ENCODE results near the gene PTCD2. TPM values are rescaled to one million over a fixed set of nuclear protein-coding genes. Genes with fewer than 3 reads are reported as not detected.

The PTCD2 gene
- total RNA-seq, 1 donor from 2014 or later, result 2.6 TPM

DNA sequence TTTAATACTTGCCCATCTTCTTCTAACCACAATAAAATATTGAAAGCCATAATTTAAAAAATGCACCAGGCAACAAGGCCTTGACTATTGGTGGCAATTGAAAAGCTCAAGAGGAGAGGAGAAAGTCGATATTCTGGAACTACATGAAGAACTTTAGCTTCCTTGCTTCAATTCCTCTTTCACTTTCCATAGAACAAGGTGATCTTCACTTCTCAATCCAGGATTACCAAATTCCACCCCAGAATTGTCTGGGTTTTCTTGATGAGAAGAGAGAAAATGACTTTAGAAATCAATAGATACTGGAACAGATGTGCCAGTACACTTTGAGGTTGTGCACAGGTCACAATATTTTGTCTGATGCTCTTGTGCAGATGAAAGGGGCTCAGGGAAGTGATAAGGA, 52.2 kb downstream of the PTCD2 start:
- Histone ChIP-seq H3K27me3 (ENCODE audit: control insufficient read depth in 3 of 3, insufficient read depth in 3 of 3, low read length in 3 of 3) (no peaks in the 10 kb centered on the region), H3K27ac (ENCODE audit: low read depth, low read length) (no peak overlapping the region), H3K36me3 (ENCODE audit: control insufficient read depth in 3 of 3, insufficient read depth in 3 of 3, low read length in 3 of 3) (no peaks in the 10 kb centered on the region), H3K9me3 (ENCODE audit: control insufficient read depth in 3 of 3, low read length in 3 of 3) (no peaks in the 10 kb centered on the region), H3K4me3 (ENCODE audit: low read length in 3 of 3) (no peak overlapping the region), H3K4me1 (ENCODE audit: control insufficient read depth in 3 of 3, insufficient read depth in 3 of 3, low read length in 3 of 3) (peaks cover 0 to 12% (median 5%) of the 10 kb centered on the region in 3 donors), H3K9ac (ENCODE audit: low read depth in 1 of 3, low read length in 3 of 3) (no peak overlapping the region)

DNA sequence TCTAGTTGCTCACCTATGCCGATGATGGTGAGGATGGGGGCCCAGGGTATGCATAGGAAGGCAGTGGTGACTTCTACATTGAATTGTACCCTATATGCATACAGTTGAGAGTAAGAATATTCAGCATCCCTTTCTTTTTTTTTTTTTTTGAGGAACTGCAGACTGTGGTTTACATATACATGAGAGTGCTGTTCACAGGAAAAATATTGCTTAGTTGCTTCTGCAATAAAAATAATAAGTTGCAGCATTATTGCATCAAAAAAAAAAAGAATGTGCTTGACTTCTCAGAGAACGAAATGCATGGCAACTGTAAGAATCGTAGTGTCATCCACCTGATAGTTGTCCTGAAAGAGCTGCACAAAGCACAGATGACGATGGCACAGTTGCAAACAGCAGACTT, 52.8 kb downstream of the PTCD2 start:
- Histone ChIP-seq H3K27ac (ENCODE audit: low read depth, low read length) (no peak overlapping the region), H3K36me3 (ENCODE audit: control insufficient read depth in 3 of 3, insufficient read depth in 3 of 3, low read length in 3 of 3) (no peaks in the 10 kb centered on the region), H3K9me3 (ENCODE audit: control insufficient read depth in 3 of 3, low read length in 3 of 3) (no peaks in the 10 kb centered on the region), H3K4me1 (ENCODE audit: control insufficient read depth in 3 of 3, insufficient read depth in 3 of 3, low read length in 3 of 3) (peaks cover 5 to 18% (median 8%) of the 10 kb centered on the region in 3 donors), H3K9ac (ENCODE audit: low read depth in 1 of 3, low read length in 3 of 3) (no peak overlapping the region), H3K27me3 (ENCODE audit: control insufficient read depth in 3 of 3, insufficient read depth in 3 of 3, low read length in 3 of 3) (no peaks in the 10 kb centered on the region), H3K4me3 (ENCODE audit: low read length in 3 of 3) (no peak overlapping the region)

DNA sequence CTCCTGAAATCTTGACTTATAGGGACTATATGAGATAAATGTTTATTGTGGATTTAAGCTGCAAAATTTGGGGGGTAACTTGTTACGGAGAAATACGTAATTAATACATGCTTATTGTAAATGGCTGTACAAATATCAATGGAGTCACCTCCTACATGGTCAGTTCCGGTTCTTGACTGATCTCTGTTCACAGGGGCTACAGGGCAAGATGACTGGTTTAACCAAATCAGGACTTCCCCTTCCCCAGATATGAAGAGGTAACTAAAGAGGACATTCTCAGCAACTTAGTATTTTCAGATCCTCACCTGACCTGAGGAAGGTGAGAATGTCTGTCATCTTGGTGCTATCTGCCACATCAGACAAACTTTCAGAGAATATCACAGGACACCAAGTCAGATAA, 54.7 kb downstream of the PTCD2 start:
- Histone ChIP-seq H3K9ac (ENCODE audit: low read depth in 1 of 3, low read length in 3 of 3) (no peak overlapping the region), H3K4me3 (ENCODE audit: low read length in 3 of 3) (no peak overlapping the region), H3K36me3 (ENCODE audit: control insufficient read depth in 3 of 3, insufficient read depth in 3 of 3, low read length in 3 of 3) (no peaks in the 10 kb centered on the region), H3K27me3 (ENCODE audit: control insufficient read depth in 3 of 3, insufficient read depth in 3 of 3, low read length in 3 of 3) (no peaks in the 10 kb centered on the region), H3K4me1 (ENCODE audit: control insufficient read depth in 3 of 3, insufficient read depth in 3 of 3, low read length in 3 of 3) (peaks cover 19 to 31% (median 22%) of the 10 kb centered on the region in 3 donors), H3K27ac (ENCODE audit: low read depth, low read length) (no peak overlapping the region), H3K9me3 (ENCODE audit: control insufficient read depth in 3 of 3, low read length in 3 of 3) (no peaks in the 10 kb centered on the region)

DNA sequence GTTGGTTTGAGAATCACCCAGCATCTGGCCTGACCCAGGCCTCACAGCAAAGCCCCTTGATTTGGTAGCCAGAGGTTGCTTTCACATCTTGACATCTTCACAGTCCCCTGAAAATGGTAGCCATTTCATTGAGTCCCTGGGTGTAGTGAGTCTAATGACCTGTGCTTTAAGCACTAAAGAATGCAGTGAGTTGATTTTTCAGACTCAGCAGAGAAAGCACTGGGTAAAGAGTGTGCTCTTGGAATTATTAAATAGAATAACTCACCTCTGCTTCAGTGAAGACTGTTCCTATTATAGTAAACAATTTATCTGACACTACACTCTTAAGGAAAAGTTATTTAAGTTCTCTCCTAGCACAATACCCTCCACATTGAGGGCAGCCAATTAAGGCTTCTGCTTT, 56.2 kb downstream of the PTCD2 start:
- H3K36me3 ChIP-seq (ENCODE audit: control insufficient read depth in 3 of 3, insufficient read depth in 3 of 3, low read length in 3 of 3), result no peaks in the 10 kb centered on the region
- H3K27ac ChIP-seq (ENCODE audit: low read depth, low read length), result no peak overlapping the region
- H3K4me3 ChIP-seq (ENCODE audit: low read length in 3 of 3), result no peak overlapping the region
- H3K27me3 ChIP-seq (ENCODE audit: control insufficient read depth in 3 of 3, insufficient read depth in 3 of 3, low read length in 3 of 3), result no peaks in the 10 kb centered on the region
- no peaks in the 10 kb centered on the region for H3K9me3 ChIP-seq (ENCODE audit: control insufficient read depth in 3 of 3, low read length in 3 of 3)
- peaks cover 19 to 29% (median 24%) of the 10 kb centered on the region in 3 donors for H3K4me1 ChIP-seq (ENCODE audit: control insufficient read depth in 3 of 3, insufficient read depth in 3 of 3, low read length in 3 of 3)
- H3K9ac ChIP-seq (ENCODE audit: low read depth in 1 of 3, low read length in 3 of 3), result no peak overlapping the region

DNA sequence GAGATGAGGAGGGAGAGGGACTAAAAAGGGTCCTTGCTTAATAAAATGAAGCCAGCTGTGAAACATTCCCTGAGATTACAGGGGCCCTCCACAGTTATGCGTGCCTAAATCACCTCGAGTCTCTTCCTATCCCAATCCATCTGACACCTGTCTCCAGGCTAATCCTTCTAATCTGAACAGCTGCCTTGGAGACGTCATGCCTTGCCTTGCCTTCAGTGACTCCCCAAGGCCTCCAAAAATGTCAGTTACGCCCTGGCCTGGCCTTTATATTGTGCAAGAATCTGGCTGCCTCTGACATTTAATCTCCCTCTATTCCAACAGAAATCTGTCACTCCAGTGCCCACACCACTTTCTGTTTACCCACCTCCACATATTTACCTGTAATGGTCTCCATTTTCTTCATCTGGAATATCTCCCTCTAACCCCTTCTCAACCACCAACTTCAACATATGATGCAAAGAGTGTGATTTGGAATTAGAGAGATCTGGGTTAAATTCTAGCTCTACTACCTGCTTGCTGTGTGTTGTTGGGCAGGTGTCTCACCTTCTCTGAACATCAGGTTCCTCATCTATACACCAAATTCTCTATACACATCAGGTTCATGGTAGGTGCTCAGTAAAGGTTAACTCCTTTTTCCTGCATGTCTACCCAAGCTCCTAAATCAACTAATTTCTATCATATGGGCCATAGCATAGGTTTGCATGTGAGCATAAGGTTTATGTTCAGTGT, 57.9 kb downstream of the PTCD2 start:
- Histone ChIP-seq H3K4me3 (ENCODE audit: low read length in 3 of 3) (no peak overlapping the region), H3K9ac (ENCODE audit: low read depth in 1 of 3, low read length in 3 of 3) (peak overlapping the region in 1 of 3 donors; percentile 3), H3K4me1 (ENCODE audit: control insufficient read depth in 3 of 3, insufficient read depth in 3 of 3, low read length in 3 of 3) (peaks cover 19 to 29% (median 24%) of the 10 kb centered on the region in 3 donors), H3K27me3 (ENCODE audit: control insufficient read depth in 3 of 3, insufficient read depth in 3 of 3, low read length in 3 of 3) (no peaks in the 10 kb centered on the region), H3K27ac (ENCODE audit: low read depth, low read length) (peak overlapping the region; percentile 85), H3K36me3 (ENCODE audit: control insufficient read depth in 3 of 3, insufficient read depth in 3 of 3, low read length in 3 of 3) (no peaks in the 10 kb centered on the region), H3K9me3 (ENCODE audit: control insufficient read depth in 3 of 3, low read length in 3 of 3) (no peaks in the 10 kb centered on the region)

DNA sequence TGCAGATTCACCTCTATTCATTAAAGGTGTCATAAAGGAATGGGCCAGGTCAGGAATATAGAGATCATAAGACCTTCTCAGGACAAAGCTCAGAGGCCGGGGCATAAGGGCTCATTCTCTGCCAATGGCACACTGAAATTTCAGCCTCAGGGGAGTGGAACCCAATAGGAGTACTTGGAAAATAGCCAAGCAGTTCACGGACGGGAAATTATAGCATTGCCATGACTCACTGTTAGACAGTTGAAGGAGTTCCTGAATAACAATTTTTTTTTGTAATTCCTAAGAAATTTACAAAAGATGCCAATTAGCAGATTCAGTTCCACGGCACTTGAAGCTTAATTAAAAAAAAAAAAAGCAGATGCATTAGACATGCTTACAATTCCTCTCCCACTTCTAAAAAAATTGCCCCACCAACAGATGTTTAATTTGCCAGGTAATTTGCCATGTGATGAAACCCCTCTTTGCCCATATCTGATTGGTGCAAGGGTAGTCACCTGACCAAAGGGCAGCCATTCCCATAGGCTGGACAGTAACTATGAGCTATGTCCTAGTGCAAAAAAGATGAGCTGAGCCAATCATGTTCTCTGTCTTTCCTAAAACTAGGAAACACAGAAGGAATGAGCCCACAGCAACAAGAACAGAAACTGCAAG, 58.6 kb downstream of the PTCD2 start:
- Histone ChIP-seq H3K36me3 (ENCODE audit: control insufficient read depth in 3 of 3, insufficient read depth in 3 of 3, low read length in 3 of 3) (no peaks in the 10 kb centered on the region), H3K4me1 (ENCODE audit: control insufficient read depth in 3 of 3, insufficient read depth in 3 of 3, low read length in 3 of 3) (peaks cover 24 to 33% (median 26%) of the 10 kb centered on the region in 3 donors), H3K9me3 (ENCODE audit: control insufficient read depth in 3 of 3, low read length in 3 of 3) (no peaks in the 10 kb centered on the region), H3K4me3 (ENCODE audit: low read length in 3 of 3) (no peak overlapping the region), H3K9ac (ENCODE audit: low read depth in 1 of 3, low read length in 3 of 3) (peak overlapping the region in 1 of 3 donors; percentile 3), H3K27ac (ENCODE audit: low read depth, low read length) (peak overlapping the region; percentile 85), H3K27me3 (ENCODE audit: control insufficient read depth in 3 of 3, insufficient read depth in 3 of 3, low read length in 3 of 3) (no peaks in the 10 kb centered on the region)

DNA sequence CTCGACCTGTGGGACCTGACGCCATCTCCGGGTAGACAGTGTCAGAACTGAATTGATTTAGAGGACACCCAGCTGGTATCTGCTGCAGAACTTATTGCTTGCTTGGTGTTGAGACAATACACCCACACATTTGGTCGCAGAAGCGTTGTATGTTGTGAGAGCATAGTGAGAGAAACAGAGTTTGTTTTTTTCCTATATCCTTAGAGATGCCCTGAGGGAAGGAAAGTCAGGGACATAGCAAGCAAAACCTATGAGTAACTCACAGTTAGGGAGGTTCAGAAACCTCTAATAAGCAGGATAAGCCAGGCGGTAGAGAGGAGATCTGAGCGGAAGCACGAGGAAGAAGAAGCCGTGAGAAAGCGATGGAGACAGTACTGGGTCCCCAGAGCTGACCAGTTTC, 59.8 kb downstream of the PTCD2 start:
- H3K9me3 ChIP-seq (ENCODE audit: control insufficient read depth in 3 of 3, low read length in 3 of 3), result no peaks in the 10 kb centered on the region
- no peaks in the 10 kb centered on the region for H3K27me3 ChIP-seq (ENCODE audit: control insufficient read depth in 3 of 3, insufficient read depth in 3 of 3, low read length in 3 of 3)
- H3K27ac ChIP-seq (ENCODE audit: low read depth, low read length), result peak overlapping the region; percentile 85
- no peak overlapping the region for H3K4me3 ChIP-seq (ENCODE audit: low read length in 3 of 3)
- no peak overlapping the region for H3K9ac ChIP-seq (ENCODE audit: low read depth in 1 of 3, low read length in 3 of 3)
- H3K36me3 ChIP-seq (ENCODE audit: control insufficient read depth in 3 of 3, insufficient read depth in 3 of 3, low read length in 3 of 3), result no peaks in the 10 kb centered on the region
- H3K4me1 ChIP-seq (ENCODE audit: control insufficient read depth in 3 of 3, insufficient read depth in 3 of 3, low read length in 3 of 3), result peaks cover 26 to 33% (median 27%) of the 10 kb centered on the region in 3 donors

DNA sequence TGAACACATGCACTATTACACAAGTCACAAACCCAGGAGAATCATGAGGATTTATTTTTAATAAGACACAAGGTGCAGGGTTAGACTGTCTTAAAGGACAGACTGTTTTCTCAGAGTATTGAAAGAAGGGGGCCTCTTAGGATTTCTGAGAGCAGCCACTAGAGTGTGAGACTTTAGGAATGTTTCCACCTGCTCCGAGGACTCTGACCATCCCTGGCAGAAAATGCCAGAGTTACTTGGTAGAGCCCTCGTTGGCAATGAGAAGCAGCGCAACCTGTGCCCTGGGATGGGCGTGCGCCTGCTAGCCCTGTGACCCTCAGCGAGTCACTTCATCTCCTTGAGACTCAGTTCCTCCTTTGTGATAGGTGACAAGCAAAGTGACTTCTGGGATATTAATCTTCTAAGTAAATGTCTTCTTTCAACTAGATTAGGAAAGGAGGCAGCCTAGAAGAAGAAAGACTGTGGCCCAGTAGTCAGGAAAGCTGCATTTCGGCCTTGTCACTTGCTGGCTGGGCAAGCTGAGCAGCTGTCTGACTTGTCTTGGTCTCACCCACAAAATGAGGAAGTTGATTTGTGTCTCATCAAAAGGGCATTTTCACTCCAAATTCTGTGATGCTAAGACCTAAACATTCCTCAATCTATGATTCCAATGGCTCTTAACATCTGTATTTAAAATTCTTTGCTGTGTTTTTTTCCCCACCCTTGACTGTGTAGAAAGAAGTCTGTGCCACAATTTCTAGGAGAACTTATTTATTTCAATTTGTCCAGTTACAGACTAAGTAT, 60.5 kb downstream of the PTCD2 start:
- Histone ChIP-seq H3K27me3 (ENCODE audit: control insufficient read depth in 3 of 3, insufficient read depth in 3 of 3, low read length in 3 of 3) (no peaks in the 10 kb centered on the region), H3K36me3 (ENCODE audit: control insufficient read depth in 3 of 3, insufficient read depth in 3 of 3, low read length in 3 of 3) (no peaks in the 10 kb centered on the region), H3K9ac (ENCODE audit: low read depth in 1 of 3, low read length in 3 of 3) (no peak overlapping the region), H3K27ac (ENCODE audit: low read depth, low read length) (peak overlapping the region; percentile 85), H3K9me3 (ENCODE audit: control insufficient read depth in 3 of 3, low read length in 3 of 3) (no peaks in the 10 kb centered on the region), H3K4me3 (ENCODE audit: low read length in 3 of 3) (no peak overlapping the region), H3K4me1 (ENCODE audit: control insufficient read depth in 3 of 3, insufficient read depth in 3 of 3, low read length in 3 of 3) (peaks cover 26 to 33% (median 27%) of the 10 kb centered on the region in 3 donors)

DNA sequence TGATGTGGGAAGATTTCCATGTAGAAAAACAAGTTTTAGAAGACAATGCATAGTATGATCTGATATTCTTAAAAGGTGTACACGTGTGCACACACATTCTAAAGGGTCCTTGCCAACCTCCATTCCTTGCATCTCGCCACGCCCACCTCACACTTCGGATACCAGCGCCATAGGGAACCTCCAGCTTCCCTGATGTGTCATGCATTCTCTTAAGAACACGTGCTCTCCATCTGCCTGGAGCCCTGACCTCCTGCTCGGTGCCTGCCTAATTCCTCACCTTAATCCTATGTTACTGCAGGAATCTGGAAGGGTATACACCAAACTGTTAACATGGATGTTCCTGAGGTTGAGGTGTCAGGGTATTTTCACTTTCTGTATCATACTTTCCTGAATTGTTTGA, 63.1 kb downstream of the PTCD2 start:
- H3K27me3 ChIP-seq (ENCODE audit: control insufficient read depth in 3 of 3, insufficient read depth in 3 of 3, low read length in 3 of 3), result no peaks in the 10 kb centered on the region
- H3K9ac ChIP-seq (ENCODE audit: low read depth in 1 of 3, low read length in 3 of 3), result peak overlapping the region in 1 of 3 donors; percentile 14
- H3K9me3 ChIP-seq (ENCODE audit: control insufficient read depth in 3 of 3, low read length in 3 of 3), result no peaks in the 10 kb centered on the region
- no peak overlapping the region for H3K4me3 ChIP-seq (ENCODE audit: low read length in 3 of 3)
- H3K36me3 ChIP-seq (ENCODE audit: control insufficient read depth in 3 of 3, insufficient read depth in 3 of 3, low read length in 3 of 3), result no peaks in the 10 kb centered on the region
- peaks cover 23 to 33% (median 30%) of the 10 kb centered on the region in 3 donors for H3K4me1 ChIP-seq (ENCODE audit: control insufficient read depth in 3 of 3, insufficient read depth in 3 of 3, low read length in 3 of 3)
- H3K27ac ChIP-seq (ENCODE audit: low read depth, low read length), result no peak overlapping the region

DNA sequence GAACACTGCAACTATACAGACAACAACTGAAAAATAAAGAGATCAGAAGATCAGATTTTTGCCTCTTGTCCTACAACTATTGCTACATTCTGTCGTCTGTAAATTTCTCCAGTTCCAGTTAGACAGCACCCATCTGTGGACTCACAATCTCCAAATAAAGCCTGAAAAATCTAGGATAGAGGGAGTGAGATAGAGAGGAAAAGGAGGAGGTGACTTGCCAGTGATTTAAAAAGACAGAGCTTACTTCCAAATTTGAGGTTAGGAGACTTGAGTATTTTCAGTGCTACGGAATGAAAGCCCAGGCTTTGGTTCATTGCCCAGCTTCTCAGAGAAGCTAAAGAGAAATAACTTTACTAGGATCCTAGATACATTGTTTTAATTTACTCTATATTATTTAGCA, 63.6 kb downstream of the PTCD2 start:
- H3K9ac ChIP-seq (ENCODE audit: low read depth in 1 of 3, low read length in 3 of 3), result no peak overlapping the region
- H3K9me3 ChIP-seq (ENCODE audit: control insufficient read depth in 3 of 3, low read length in 3 of 3), result no peaks in the 10 kb centered on the region
- peaks cover 24 to 34% (median 30%) of the 10 kb centered on the region in 3 donors for H3K4me1 ChIP-seq (ENCODE audit: control insufficient read depth in 3 of 3, insufficient read depth in 3 of 3, low read length in 3 of 3)
- no peak overlapping the region for H3K4me3 ChIP-seq (ENCODE audit: low read length in 3 of 3)
- H3K36me3 ChIP-seq (ENCODE audit: control insufficient read depth in 3 of 3, insufficient read depth in 3 of 3, low read length in 3 of 3), result no peaks in the 10 kb centered on the region
- no peaks in the 10 kb centered on the region for H3K27me3 ChIP-seq (ENCODE audit: control insufficient read depth in 3 of 3, insufficient read depth in 3 of 3, low read length in 3 of 3)
- no peak overlapping the region for H3K27ac ChIP-seq (ENCODE audit: low read depth, low read length)
